DMS79 treated with DMSO at 0.1 percent for 48 hours (cell line): Measurements from ENCODE around the gene ZNF624.
A peak's percentile ranks its signal among the peaks of the same experiment; 100 is the strongest.
"Not testable (repeated sequence)": the region's sequence is repeated elsewhere in the genome, so short reads cannot be mapped to it uniquely, and the experiment has no call there.

ENCODE experiments used
- DNase-seq: peaks from one replicate; lab custom pipeline; 2025; lab: John Stamatoyannopoulos, UW

The ZNF624 gene

GRCh38 chr17:16653367-16654041, at the start of gene ZNF624:
Gene ZNF624 (minus strand): TSS chr17:16653850.
- peak; percentile 78 for DNase-seq

DNA sequence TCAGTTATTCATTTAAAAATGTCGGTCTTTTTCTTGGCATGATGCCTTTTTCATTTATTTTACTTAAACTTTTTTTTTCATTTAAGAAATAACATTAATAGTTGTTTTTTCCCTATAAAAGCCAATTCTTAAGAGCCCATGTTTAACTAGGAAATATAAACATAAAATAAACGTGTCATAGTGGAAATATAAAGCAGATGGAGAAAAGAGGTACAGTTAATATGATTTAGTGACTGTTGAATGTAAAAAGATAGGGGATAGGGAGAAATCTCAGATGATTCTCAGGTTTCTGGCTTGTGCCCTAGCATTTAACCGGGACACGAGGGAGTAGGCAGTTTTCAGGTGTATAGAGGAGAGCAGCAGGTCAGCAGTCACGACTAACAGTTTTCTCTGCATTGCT, 44.0 kb upstream of the ZNF624 start:
- DNase-seq = not testable (repeated sequence)

- not testable (repeated sequence) for DNase-seq
Observed at GRCh38 chr17:16690447-16690846, 36.8 kb upstream of the ZNF624 start.

DNA sequence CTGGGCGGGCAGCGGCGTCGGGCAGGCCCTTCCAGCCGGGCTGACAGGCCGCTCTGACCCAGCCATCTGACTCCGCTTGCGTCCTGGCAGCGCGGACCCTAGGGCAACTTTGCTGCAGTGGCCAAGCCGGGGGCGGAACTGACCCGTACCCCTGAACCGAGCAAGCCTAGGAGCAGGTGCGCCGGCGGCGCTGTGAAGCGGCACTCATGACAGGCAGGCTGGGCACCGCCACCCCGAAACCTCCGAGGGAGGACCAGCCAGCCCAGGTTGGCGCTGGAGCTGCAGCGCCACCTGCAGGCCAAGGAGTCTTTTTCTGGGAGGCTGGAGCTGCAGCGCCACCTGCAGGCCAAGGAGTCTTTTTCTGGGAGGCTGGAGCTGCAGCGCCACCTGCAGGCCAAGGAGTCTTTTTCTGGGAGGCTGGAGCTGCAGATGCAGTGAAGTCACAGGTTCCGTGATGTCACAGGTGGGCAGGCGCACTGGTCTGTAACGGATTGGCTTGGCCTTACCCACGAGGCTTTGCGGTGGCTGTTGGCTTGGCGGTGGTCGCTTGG, 36.2 kb upstream of the ZNF624 start, which contains the start of gene CCDC144A:
Gene CCDC144A (plus strand): TSS at position 511 of the 551 bp plus-strand sequence. CDS start 160 bp downstream, outside the sequence.
- not testable (repeated sequence) for DNase-seq

GRCh38 chr17:16687151-16687550, 33.5 kb upstream of the ZNF624 start:
- DNase-seq = not testable (repeated sequence)

- DNase-seq = not testable (repeated sequence)
Observed at GRCh38 chr17:16686019-16686418, 32.4 kb upstream of the ZNF624 start.

DNA sequence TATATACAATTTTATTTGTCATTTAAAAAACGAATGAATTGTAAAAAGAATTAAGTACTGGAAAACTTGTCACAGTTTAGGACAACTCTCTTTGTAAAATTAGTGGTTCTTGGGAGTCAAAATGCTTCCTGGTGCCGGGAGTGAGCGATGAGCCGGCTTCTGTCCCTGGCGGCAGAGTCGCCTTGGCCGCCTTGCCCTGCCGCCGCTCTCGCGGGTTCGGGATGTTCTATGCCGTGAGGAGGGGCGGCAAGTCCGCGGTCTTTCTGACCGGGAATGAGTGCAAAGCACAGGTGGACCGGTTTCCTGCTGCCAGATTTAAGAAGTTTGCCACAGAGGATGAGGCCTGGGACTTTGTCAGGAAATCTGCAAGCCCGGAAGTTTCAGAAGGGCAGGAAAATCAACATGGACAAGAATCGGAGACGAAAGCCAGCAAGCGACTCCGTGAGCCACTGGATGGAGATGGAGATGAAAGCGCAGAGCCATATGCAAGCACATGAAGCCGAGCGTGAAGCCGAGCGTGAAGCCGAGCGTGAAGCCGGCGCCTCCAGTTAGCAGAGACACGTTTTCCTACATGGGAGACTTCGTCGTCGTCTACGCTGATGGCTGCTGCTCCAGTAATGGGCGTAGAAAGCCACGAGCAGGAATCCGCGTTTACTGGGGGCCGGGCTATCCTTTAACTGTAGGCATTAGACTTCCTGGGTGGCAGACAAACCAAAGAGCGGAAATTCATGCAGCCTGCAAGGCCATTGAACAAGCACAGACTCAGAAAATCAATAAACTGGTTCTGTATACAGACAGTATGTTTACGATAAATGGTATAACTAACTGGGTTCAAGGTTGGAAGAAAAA, 29.9 kb upstream of the ZNF624 start:
- DNase-seq = not testable (repeated sequence)

DNA sequence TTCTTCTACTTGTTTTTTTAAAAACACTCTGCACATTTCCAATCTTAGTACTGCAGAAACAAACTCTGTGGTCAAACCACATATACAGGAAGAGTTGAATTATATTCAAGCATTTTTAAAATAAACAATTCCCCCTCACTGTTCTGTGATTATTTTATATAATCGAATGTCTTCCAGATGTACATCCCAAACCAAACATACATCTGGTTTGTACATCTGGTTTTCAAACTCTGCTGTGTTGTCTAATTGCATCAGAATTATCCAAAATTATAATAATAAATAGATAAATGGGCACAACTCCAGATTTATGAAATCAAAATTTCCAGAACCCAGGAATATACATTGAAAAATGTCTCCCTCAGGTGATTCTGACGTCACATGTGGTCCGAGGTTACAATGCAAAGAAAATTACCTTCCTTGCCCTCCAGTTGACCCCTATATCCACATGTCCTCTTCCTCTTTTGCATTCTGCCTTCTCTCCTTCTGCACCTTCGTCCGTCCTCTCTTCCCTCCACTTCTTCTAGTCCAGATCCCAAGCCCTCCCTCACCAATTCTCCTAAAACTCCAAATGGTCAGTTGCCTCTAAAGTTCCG, 23.1 kb upstream of the ZNF624 start:
- no peak for DNase-seq

DNA sequence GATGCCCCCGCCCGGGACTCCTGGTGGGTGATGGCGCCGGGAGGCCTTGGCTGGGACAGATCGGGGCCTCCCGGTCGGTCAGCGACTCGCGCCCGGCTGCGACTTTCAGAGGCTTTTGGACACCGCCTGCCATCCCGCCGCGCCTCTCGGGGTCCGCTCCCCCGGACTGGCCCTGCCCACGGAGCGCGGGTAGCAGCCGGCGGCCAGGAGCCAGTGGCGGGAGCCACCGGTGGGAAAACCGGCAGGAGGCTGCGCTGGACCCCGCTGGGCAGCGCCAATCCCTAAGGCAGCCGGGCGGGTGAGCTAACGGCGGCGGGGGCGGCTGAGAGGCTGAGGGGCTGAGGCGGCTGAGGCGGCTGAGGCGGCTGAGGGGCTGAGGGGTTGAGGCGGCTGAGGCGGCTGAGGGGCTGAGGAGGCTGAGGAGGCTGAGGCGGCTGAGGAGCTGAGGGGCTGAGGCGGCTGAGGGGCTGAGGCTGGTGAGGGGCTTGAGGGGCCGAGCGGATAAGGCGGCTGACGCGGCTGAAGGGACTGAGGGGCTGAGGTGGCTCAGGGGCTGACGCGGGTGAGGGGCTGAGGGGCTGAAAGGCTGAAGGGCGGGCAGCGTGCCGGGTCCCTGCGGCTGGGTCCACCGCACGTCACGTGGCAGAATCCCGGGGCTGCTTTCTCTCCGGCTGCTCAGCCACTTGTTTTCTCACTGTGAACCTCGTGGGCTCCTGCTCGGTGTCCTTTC, 13.4 kb upstream of the ZNF624 start:
- DNase-seq = not testable (repeated sequence)

GRCh38 chr17:16666553-16666906, 12.9 kb upstream of the ZNF624 start:
- not testable (repeated sequence) for DNase-seq

DNA sequence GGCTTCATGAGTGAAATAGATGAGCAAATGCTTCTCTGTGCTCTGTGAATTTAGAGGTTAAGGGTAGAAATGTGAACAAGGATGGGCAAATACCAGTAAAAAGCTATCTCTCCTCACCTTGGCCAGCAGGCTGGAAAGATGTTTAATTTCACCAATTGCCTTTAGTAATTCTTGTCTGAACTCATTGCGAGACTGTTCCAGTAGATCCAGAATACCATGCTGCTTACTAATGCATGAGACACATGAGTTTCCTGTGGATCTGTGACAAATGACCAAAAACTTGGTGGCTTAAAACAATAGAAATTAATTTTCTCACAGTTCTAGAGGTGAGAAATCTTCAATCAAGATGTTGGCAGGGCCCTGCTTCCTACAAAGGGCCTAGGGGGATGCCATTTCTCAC, 9.3 kb upstream of the ZNF624 start:
- DNase-seq = no peak

- no peak for DNase-seq
Observed at GRCh38 chr17:16661217-16661616, 7.6 kb upstream of the ZNF624 start.

GRCh38 chr17:16652847-16653366, 743 bp downstream of the ZNF624 start:
- DNase-seq = no peak

DNA sequence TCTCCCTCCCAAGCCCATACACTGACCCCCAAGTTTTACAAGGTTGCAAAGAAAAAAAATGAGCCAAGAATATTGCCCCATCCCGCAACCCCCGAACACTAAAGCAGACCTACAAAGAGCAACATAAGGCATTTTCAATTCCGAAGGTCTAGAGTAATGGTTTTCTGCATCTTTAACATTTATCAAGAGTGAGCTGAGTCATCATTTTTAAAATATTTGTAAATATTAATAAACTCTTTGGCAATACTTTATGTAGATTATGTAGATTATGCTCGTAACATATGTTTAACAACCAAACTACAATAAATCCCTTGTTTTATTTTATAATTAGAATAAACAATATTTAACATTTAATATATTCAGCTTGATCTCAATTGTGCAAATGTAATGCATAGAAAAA, 1.4 kb downstream of the ZNF624 start:
- no peak for DNase-seq

- DNase-seq = no peak
Observed at GRCh38 chr17:16649585-16649984, 4.1 kb downstream of the ZNF624 start.

DNA sequence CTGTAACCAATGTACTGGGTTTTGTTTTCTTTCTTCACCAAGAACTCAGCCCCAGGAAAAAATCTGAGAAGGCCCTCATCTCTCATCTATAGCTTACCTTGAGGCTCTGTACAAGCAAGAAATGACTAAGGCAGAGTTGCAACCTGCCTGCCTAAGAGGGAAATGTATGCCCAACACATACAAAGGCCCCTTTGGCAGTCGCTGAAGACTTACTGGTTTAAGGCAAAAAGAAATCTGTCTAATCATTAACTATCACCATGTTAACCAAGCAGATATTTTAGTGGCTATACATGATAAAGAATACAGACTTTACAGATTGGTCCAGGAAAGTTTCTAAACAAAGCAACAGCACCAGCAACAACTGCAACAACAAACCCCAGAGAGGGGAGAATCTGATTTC, 14.2 kb downstream of the ZNF624 start:
- DNase-seq = no peak

GRCh38 chr17:16623282-16623681, 30.4 kb downstream of the ZNF624 start:
- no peak for DNase-seq

- no peak for DNase-seq
Observed at GRCh38 chr17:16622540-16623277, 30.9 kb downstream of the ZNF624 start.

DNA sequence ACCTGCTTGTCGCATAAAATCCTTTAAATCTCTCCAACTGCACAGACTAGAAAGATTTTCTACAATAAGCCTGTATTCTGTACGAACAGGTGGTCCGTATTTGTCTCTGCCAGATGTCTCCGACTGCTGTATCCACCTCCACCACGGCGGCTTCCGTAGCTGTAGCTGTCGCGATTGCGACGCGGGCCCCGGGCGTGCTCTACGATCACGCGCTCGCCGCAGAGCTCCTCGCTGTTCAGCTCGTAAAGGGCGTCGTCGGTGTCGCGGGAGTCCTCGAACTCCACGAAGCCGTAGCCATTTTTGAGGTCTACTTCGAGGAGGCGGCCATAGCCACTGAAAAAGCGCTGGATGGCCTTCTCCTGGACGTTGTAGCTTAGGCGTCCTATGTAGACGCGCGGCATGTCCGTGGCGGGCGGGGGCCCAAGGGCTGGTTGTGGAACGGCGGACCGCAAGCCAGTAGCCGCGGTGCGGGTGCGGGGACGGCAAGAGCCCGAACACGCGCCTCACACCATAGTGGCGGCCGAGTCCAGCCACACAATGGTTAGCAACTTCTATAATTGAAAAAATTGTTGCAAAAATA, 36.1 kb downstream of the ZNF624 start:
- no peak for DNase-seq

DNA sequence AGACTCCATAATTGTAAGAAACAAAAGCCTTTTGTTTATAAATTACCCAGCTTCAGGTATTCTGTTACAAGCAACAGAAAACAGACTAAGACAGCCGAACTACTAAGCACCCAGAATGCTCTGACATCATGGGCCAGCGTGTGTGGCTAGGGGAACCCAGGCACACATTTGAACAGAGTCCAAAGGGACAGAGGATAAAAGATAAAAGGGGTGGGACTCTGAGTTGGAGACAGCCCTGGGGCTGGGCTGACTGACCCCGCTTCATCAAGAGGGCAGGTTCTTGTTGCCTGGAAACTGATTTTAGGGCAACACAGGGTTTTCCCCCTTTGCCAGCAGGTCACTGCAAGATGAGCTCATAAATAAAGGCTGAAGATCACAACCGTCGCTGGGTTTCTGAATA, 54.1 kb downstream of the ZNF624 start:
- DNase-seq = no peak
